ENCODE results near the gene JMJD7. TPM values are rescaled to one million over a fixed set of nuclear protein-coding genes. Genes with fewer than 3 reads are reported as not detected.

Gene JMJD7
- total RNA-seq, 1 donor from 2014 or later, result 26.2 TPM

GRCh38 chr15:41855261-41855961, 27.5 kb downstream of the JMJD7 start:
- no peak overlapping the region for H3K27ac Mint-ChIP-seq
- H3K36me3 Mint-ChIP-seq (ENCODE audit: insufficient read depth), result no peaks in the 10 kb centered on the region
- H3K9me3 Mint-ChIP-seq (ENCODE audit: low read depth), result no peaks in the 10 kb centered on the region
- H3K27me3 Mint-ChIP-seq, result no peaks in the 10 kb centered on the region
- no peak for TF ChIP-seq CTCF (IDR thresholded peaks at IDR 0.05; ENCODE audit: unreplicated experiment)
- no peak overlapping the region for H3K4me3 Mint-ChIP-seq (ENCODE audit: low read depth)
- H3K4me1 Mint-ChIP-seq (ENCODE audit: low read depth), result no peaks in the 10 kb centered on the region
- no peak for DNase-seq (ENCODE audit: low spot score, unreplicated experiment)

GRCh38 chr15:41856262-41856661, 28.4 kb downstream of the JMJD7 start:
- no peak for TF ChIP-seq CTCF (IDR thresholded peaks at IDR 0.05; ENCODE audit: unreplicated experiment)
- H3K27ac Mint-ChIP-seq, result no peak overlapping the region
- no peak overlapping the region for H3K4me3 Mint-ChIP-seq (ENCODE audit: low read depth)
- H3K4me1 Mint-ChIP-seq (ENCODE audit: low read depth), result no peaks in the 10 kb centered on the region
- no peak for DNase-seq (ENCODE audit: low spot score, unreplicated experiment)
- H3K27me3 Mint-ChIP-seq, result no peaks in the 10 kb centered on the region
- H3K9me3 Mint-ChIP-seq (ENCODE audit: low read depth), result no peaks in the 10 kb centered on the region
- no peaks in the 10 kb centered on the region for H3K36me3 Mint-ChIP-seq (ENCODE audit: insufficient read depth)

- TF ChIP-seq CTCF (IDR thresholded peaks at IDR 0.05; ENCODE audit: unreplicated experiment), result no peak
- no peak for DNase-seq (ENCODE audit: low spot score, unreplicated experiment)
- H3K36me3 Mint-ChIP-seq (ENCODE audit: insufficient read depth), result no peaks in the 10 kb centered on the region
- no peak overlapping the region for H3K27ac Mint-ChIP-seq
- no peaks in the 10 kb centered on the region for H3K27me3 Mint-ChIP-seq
- H3K9me3 Mint-ChIP-seq (ENCODE audit: low read depth), result no peaks in the 10 kb centered on the region
- no peaks in the 10 kb centered on the region for H3K4me1 Mint-ChIP-seq (ENCODE audit: low read depth)
- H3K4me3 Mint-ChIP-seq (ENCODE audit: low read depth), result no peak overlapping the region
These were observed 28.8 kb downstream of the JMJD7 start for GRCh38 chr15:41856716-41857115.

- Mint-ChIP-seq H3K27me3 (no peaks in the 10 kb centered on the region), H3K9me3 (ENCODE audit: low read depth) (no peaks in the 10 kb centered on the region), H3K4me1 (ENCODE audit: low read depth) (no peaks in the 10 kb centered on the region), H3K4me3 (ENCODE audit: low read depth) (no peak overlapping the region), H3K36me3 (ENCODE audit: insufficient read depth) (no peaks in the 10 kb centered on the region), H3K27ac (no peak overlapping the region)
- no peak for TF ChIP-seq CTCF (IDR thresholded peaks at IDR 0.05; ENCODE audit: unreplicated experiment)
- DNase-seq (ENCODE audit: low spot score, unreplicated experiment), result no peak
These were observed 29.4 kb downstream of the JMJD7 start for GRCh38 chr15:41857316-41857715.

GRCh38 chr15:41858756-41859155, 30.9 kb downstream of the JMJD7 start:
- Mint-ChIP-seq H3K27me3 (no peaks in the 10 kb centered on the region), H3K27ac (no peak overlapping the region), H3K36me3 (ENCODE audit: insufficient read depth) (no peaks in the 10 kb centered on the region), H3K4me3 (ENCODE audit: low read depth) (no peak overlapping the region), H3K4me1 (ENCODE audit: low read depth) (no peaks in the 10 kb centered on the region), H3K9me3 (ENCODE audit: low read depth) (no peaks in the 10 kb centered on the region)
- DNase-seq (ENCODE audit: low spot score, unreplicated experiment), result no peak
- TF ChIP-seq CTCF (IDR thresholded peaks at IDR 0.05; ENCODE audit: unreplicated experiment), result no peak

All from progenitor cell of endocrine pancreas (in vitro differentiated cells).